K562 (cell line): ENCODE measurements around the gene XBP1. TPM values are rescaled to one million over a fixed set of nuclear protein-coding genes. Genes with fewer than 3 reads are reported as not detected.

Experiments
- ARNT ChIP-seq, 2 experiments: fragments of 450-650 bp; IDR thresholded peaks; 2 replicates each; pipeline ENCODE4 v1.6.1; 2016; ENCODE audit warnings: mild to moderate bottlenecking in 1 of 2
- ATF1 ChIP-seq, 2 experiments: fragments of 450-650 bp in 1 of 2; IDR thresholded peaks; 2 replicates each; pipeline ENCODE4 v1.6.1; 2016; ENCODE audit warnings: missing compliant biosample characterization in 1 of 2, missing genetic modification characterization in 1 of 2
- BCL6 ChIP-seq: fragments of 250-450 bp; sonication (Bioruptor Pico); IDR thresholded peaks from 2 replicates; pipeline ENCODE4 v1.4.0; 2020
- BRF2 ChIP-seq: IDR thresholded peaks from 3 replicates; pipeline ENCODE4 v1.6.1; 2011; ENCODE audit warnings: borderline replicate concordance, mild to moderate bottlenecking; ENCODE audit not compliant: insufficient read length, insufficient read depth
- EP300 ChIP-seq: IDR thresholded peaks from 2 replicates; pipeline ENCODE4 v1.6.1; 2012; ENCODE audit warnings: low read length, improper control_type of control experiment
- FOXK1 ChIP-seq: sonication (generic); formaldehyde crosslinking; IDR thresholded peaks from 2 replicates; pipeline ENCODE4 v1.8.0; 2022; ENCODE audit warnings: missing genetic modification reagents, mild to moderate bottlenecking, borderline replicate concordance
- KLF1 ChIP-seq: fragments of 450-650 bp; IDR thresholded peaks from 2 replicates; pipeline ENCODE4 v1.6.1; 2016; ENCODE audit warnings: missing genetic modification characterization, missing compliant biosample characterization
- LEF1 ChIP-seq: fragments of 450-650 bp; IDR thresholded peaks from 2 replicates; pipeline ENCODE4 v1.6.1; 2016; ENCODE audit warnings: mild to moderate bottlenecking
- MEF2A ChIP-seq: IDR thresholded peaks from 2 replicates; pipeline ENCODE4 v1.6.1; 2011; ENCODE audit warnings: low read depth, mild to moderate bottlenecking, low read length, moderate library complexity; ENCODE audit not compliant: control insufficient read depth
- NFIC ChIP-seq: fragments of 450-650 bp; IDR thresholded peaks from 2 replicates; pipeline ENCODE4 v1.6.1; 2017; ENCODE audit warnings: mild to moderate bottlenecking, inconsistent platforms
- NR1H2 ChIP-seq: sonication (generic); formaldehyde crosslinking; IDR thresholded peaks from 2 replicates; pipeline ENCODE4 v1.4.0; 2020; ENCODE audit warnings: mild to moderate bottlenecking, missing genetic modification reagents
- POLR2AphosphoS5 ChIP-seq: IDR thresholded peaks from 2 replicates; pipeline ENCODE4 v1.6.1; 2011; ENCODE audit warnings: mild to moderate bottlenecking, low read depth, low read length, moderate library complexity; ENCODE audit not compliant: control insufficient read depth, insufficient read depth
- POLR2H ChIP-seq: IDR thresholded peaks from 2 replicates; pipeline ENCODE4 v1.6.1; 2016; ENCODE audit warnings: missing genetic modification characterization, low read depth, mild to moderate bottlenecking, control low read depth, missing compliant biosample characterization, moderate library complexity
- POLR3G ChIP-seq: IDR thresholded peaks from 2 replicates; pipeline ENCODE4 v1.6.1; 2011; ENCODE audit not compliant: insufficient read length, insufficient replicate concordance; ENCODE audit errors: extremely low read depth
- PTRF ChIP-seq: fragments of 450-650 bp; IDR thresholded peaks from 2 replicates; pipeline ENCODE4 v1.6.1; 2016; ENCODE audit warnings: mild to moderate bottlenecking, missing genetic modification characterization, missing compliant biosample characterization
- SMAD4 ChIP-seq: fragments of 250-450 bp; sonication (Bioruptor Pico); conservative IDR thresholded peaks from 2 replicates; pipeline ENCODE4 v1.8.0; 2021; ENCODE audit warnings: inconsistent platforms, mild to moderate bottlenecking, moderate library complexity
- SMARCE1 ChIP-seq: fragments of 450-650 bp; IDR thresholded peaks from 2 replicates; pipeline ENCODE4 v1.7.1; 2016; ENCODE audit warnings: mild to moderate bottlenecking
- SNRNP70 ChIP-seq: fragments of 200-400 bp; formaldehyde crosslinking; optimal IDR thresholded peaks from 2 replicates; pipeline ENCODE3; 2017; ENCODE audit warnings: low read depth, low read length
- YY1 ChIP-seq, 3 experiments: IDR thresholded peaks; 2 replicates each; pipeline ENCODE4 v1.6.1; 2011; ENCODE audit warnings: low read length in 2 of 3, mild to moderate bottlenecking in 2 of 3, moderate library complexity in 2 of 3, borderline replicate concordance in 1 of 3, control low read depth in 1 of 3, low read depth in 1 of 3; ENCODE audit not compliant: insufficient read depth in 3 of 3, insufficient replicate concordance in 2 of 3, control insufficient read depth in 1 of 3, insufficient read length in 1 of 3; ENCODE audit errors: extremely low read depth in 1 of 3
- ZBTB12 ChIP-seq: fragments of 250-450 bp; sonication (Bioruptor Pico); IDR thresholded peaks from 2 replicates; pipeline ENCODE4 v1.4.0; 2020
- ZNF146 ChIP-seq: IDR thresholded peaks from one replicate; pipeline ENCODE4 v1.6.1; 2018; ENCODE audit warnings: missing compliant biosample characterization; ENCODE audit not compliant: unreplicated experiment
- ZNF212 ChIP-seq: fragments of 450-650 bp; formaldehyde crosslinking; IDR thresholded peaks from 2 replicates; pipeline ENCODE4 v1.4.0; 2020; ENCODE audit warnings: mild to moderate bottlenecking
- ZNF445 ChIP-seq: fragments of 250-450 bp; sonication (Bioruptor Pico); IDR thresholded peaks from 2 replicates; pipeline ENCODE4 v1.4.0; 2020; ENCODE audit warnings: low read depth, mild to moderate bottlenecking, moderate library complexity
- ZNF699 ChIP-seq: fragments of 250-450 bp; sonication (Bioruptor Pico); IDR thresholded peaks from 2 replicates; pipeline ENCODE4 v1.8.0; 2021; ENCODE audit warnings: mild to moderate bottlenecking, moderate library complexity; ENCODE audit not compliant: insufficient replicate concordance
- polyA plus RNA-seq, 8 experiments: library from polyadenylated mRNA; depleted of rRNA in 4 of 8; stranded (reverse) in 5 of 8; unstranded in 3 of 8; fragments of >200 nt; fragmentation: Nextera tagmentation in 2 of 8; fragmentation: Illumina TruSeq in 1 of 8; extraction: Ambion mirVana in 2 of 8; extraction: Trizol in 1 of 8; gene quantifications; 2 replicates each; pipeline versions ENCODE4 v1.2.1 to v1.2.3, GENCODE V29; 2011 to 2014; ENCODE audit warnings: inconsistent platforms in 1 of 8, missing spikeins in 1 of 8
- total RNA-seq, 7 experiments: library from RNA; depleted of rRNA in 6 of 7; stranded (reverse); fragments of >200 nt in 6 of 7; fragmentation: Illumina TruSeq in 2 of 7; extraction: Trizol in 2 of 7; gene quantifications; 2 replicates each; pipeline versions ENCODE4 v1.2.1 to v1.2.3, GENCODE V29; 2011 to 2021; ENCODE audit warnings: low replicate concordance in 1 of 7
- TF ChIP-seq, protein P1 (sequence below): sonication (generic); formaldehyde crosslinking; IDR thresholded peaks from 2 replicates; pipeline ENCODE4 v1.9.0; 2022; ENCODE audit warnings: mild to moderate bottlenecking, missing genetic modification reagents
- TF ChIP-seq, protein P2 (sequence below): sonication (generic); formaldehyde crosslinking; IDR thresholded peaks from 2 replicates; pipeline ENCODE4 v1.8.1; 2023; ENCODE audit warnings: mild to moderate bottlenecking, missing genetic modification reagents

Gene XBP1
- total and polyA plus RNA-seq, 9 of the 15 experiments (the other 6 are each of a cell fraction or from before 2014, with no cell fraction given), result 25.0 to 218 (median 94.6) TPM

GRCh38 chr22:28800308-28801041 is at the start of gene XBP1 (continued):
- no peak for TF ChIP-seq EP300
- TF ChIP-seq POLR2H, result peak; percentile 94
- peak; percentile 71 for TF ChIP-seq POLR2AphosphoS5
- no peak for TF ChIP-seq LEF1
- TF ChIP-seq YY1 (IDR thresholded peaks at IDR 0.05; ENCODE audit: borderline replicate concordance in 1 of 3, control insufficient read depth in 1 of 3, extremely low read depth in 1 of 3, insufficient read depth in 3 of 3, insufficient read length in 1 of 3, insufficient replicate concordance in 2 of 3, low read depth in 1 of 3, low read length in 2 of 3), result peak; percentile 53 to 90 (median 81)
- TF ChIP-seq ZNF212, result no peak
- TF ChIP-seq PTRF (tag), result no peak
- TF ChIP-seq ZNF445 (CRISPR knock-in tag), result no peak
- TF ChIP-seq POLR3G, result no peak
- TF ChIP-seq, protein P1, sequence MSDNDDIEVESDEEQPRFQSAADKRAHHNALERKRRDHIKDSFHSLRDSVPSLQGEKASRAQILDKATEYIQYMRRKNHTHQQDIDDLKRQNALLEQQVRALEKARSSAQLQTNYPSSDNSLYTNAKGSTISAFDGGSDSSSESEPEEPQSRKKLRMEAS (CRISPR knock-in tag), result peak; percentile 33
- TF ChIP-seq ZNF699 (CRISPR knock-in tag), result no peak
- TF ChIP-seq MEF2A, result no peak
- TF ChIP-seq SMARCE1, result 0 out of 2 replicates have a peak, but pooled peaks have one; percentile 11
- TF ChIP-seq SNRNP70, result no peak
- TF ChIP-seq BRF2, result no peak
- no peak for TF ChIP-seq ZNF146 (CRISPR knock-in tag)
- no peak for TF ChIP-seq BCL6 (CRISPR knock-in tag)
- TF ChIP-seq NR1H2, result 0 out of 2 replicates have a peak, but pooled peaks have one; percentile 55
- no peak for TF ChIP-seq SMAD4 (CRISPR knock-in tag)
- no peak for TF ChIP-seq NFIC
- no peak for TF ChIP-seq FOXK1
- TF ChIP-seq KLF1, result no peak
- no peak for TF ChIP-seq ATF1 (CRISPR knock-in tag; IDR thresholded peaks at IDR 0.05)
- peak; percentile 95 for TF ChIP-seq ATF1 (tag; IDR thresholded peaks at IDR 0.05)
- peak; percentile 55; the same call in 1 of the 2 replicates for TF ChIP-seq ZBTB12 (CRISPR knock-in tag)
- TF ChIP-seq ARNT (IDR thresholded peaks at IDR 0.05), result no peak
- TF ChIP-seq, protein P2, sequence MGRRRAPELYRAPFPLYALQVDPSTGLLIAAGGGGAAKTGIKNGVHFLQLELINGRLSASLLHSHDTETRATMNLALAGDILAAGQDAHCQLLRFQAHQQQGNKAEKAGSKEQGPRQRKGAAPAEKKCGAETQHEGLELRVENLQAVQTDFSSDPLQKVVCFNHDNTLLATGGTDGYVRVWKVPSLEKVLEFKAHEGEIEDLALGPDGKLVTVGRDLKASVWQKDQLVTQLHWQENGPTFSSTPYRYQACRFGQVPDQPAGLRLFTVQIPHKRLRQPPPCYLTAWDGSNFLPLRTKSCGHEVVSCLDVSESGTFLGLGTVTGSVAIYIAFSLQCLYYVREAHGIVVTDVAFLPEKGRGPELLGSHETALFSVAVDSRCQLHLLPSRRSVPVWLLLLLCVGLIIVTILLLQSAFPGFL (CRISPR knock-in tag), result no peak
